Activated T-cell treated with anti-CD3 and anti-CD28 coated beads for 24 hours (primary cell): Measurements from ENCODE around the gene CBX2.
"Not testable (repeated sequence)": the region's sequence is repeated elsewhere in the genome, so short reads cannot be mapped to it uniquely, and the experiment has no call there.

Experiments used
- DNase-seq: peaks from one replicate; pipeline ENCODE4 v3.0.0-alpha.2; 2020; ENCODE audit warnings: low read depth

The CBX2 gene

DNA sequence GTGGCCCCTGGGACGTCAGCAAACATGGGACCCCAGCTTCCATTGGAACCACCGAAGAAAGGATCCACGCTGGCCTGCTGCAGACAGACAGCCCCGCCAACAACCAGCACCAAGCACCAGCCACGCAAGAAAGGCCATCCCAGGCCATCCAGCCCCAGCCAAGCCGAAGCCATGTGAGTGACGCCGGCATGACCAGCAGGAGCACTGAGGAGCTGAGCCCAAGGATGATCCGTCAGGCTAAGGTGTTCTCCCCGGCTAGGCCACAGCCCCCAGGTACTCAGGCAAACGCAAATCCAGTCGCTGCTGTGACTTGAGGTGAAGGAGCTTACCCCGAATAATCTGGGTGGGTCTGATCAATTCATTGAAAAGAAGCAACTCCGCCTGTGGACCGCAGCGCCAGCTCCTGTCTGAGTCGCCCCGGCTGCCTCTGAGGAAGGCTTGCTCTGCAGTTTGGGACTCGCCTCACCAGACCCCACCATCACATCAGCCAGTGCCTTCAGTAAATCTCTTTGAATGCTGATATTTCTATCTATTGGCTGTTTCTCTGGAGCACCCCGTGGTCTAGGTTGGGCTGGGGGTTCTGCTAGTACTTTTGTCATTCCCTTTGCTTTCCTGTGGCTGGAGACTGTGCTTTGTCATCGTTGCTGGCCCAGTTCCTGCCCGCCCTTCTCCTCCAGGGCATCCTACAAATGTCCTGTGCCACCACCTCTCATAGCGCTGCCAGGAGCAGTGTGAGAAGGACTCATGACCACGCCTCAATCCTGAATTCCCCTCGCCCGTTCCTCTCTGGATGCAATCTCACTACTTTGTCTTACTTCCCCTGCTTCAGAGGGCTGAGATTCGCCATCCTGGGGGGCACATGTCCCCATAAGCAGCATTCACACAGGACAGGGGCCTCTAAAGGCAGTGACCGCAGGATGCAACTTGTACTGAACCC lies 8.1 kb upstream of the CBX2 start:
- DNase-seq, result no peak

DNA sequence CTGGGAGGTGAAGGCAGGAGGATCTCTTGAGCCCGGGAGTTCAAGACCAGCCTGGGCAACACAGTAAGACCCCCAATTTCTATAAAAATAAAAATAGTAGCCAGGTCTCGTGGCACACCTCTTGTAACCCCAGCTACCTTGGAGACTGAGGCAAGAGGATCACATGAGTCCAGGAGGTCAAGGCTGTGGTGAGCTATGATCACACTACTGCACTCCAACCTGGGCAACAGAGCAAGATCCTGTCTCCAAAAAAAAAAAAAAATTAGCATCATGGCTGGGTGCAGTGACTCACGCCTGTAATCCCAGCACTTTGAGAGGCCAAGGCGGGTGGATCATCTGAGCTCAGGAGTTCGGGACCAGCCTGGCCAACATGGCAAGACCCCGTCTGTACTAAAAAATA lies 6.7 kb upstream of the CBX2 start:
- no peak for DNase-seq

DNA sequence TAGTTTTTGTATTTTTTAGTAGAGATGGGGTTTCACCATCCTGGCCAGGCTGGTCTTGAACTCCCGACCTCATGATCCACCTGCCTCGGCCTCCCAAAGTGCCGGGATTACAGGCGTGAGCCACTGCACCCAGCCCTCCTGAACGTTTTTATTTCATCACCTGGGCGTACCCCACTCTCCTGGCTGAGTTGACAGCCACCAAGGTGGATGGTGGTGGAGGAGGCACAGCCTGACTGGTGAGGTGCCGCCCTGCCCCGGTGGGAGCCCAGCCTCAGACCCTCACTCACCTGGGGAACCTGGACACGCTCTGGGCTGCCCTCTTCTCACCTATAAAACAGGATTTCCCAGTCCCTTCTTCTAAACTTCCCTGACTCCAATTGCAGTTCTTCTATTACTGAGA lies 5.2 kb upstream of the CBX2 start:
- DNase-seq, result not testable (repeated sequence)

DNA sequence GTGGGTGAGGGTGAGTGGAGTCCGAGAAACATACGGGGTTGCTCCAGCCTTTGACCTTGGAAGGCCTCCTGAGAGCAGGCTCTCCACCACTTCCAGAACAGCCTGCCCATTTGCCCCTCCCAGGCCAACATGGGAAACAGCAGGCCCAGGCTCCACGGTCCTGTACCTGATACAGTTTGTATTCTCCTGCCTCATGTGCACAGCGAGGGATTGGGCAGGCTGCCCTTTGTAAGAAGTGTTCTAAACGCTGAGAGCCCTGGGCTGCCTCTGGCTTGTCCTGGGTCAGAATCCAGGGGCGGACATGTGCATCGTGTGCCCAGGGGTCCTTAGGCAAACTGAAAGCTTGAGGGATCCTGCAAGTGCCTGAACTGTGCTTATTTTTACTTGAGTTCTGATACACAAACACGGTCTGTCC lies 3.4 kb upstream of the CBX2 start:
- no peak for DNase-seq

DNA sequence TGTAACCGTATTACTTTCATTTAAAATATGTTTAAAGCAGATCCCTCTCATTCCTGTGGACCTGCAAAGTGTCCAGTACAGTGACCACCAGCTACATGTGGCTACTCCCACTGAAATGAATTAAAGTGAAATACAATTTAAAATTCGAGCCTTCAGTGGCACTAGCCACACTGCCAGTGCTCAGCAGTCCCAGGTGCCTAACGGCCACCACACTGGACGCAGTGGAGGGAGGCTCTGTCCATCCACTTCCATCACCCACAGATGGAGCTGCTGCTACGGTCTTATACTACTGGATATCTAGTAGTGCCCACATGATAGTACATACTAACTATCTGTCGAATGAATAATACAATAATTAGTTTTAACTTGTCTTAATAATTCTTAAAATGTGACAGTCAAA lies 2.3 kb upstream of the CBX2 start:
- DNase-seq, result no peak

DNA sequence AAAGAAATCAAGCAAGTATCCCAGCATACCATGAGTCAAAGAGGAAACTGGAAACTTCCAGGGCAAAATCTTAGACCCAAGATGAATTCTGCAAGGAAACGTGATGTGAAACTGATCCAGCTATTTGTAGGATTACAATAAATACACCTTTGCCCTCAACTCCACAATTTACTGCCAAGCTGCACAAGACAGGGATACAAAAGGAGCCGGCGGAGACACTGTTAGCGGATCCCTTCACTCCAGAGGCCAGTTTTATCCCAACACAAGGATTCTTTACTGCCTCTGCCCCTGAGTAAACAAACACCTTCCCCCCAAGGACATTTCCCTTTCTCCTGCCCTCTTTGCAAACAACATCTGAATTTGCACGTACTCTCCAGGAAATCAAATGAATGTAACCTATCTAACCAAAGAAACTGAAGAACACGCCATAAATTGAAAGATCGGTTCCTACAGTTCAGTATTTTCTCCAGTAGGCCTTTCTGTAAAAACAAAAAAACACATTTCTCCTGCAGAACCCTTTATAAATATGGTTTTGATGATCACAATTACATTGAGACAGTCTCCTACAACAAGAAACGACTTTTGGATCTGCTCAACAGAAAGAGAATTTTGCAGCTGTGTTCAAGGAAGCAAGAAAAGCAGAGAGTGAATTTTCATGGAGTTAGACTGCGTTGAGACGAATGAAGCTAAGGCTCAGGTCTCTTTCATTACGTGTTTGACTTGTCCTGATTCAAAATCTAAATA lies 1.4 kb upstream of the CBX2 start:
- no peak for DNase-seq

DNA sequence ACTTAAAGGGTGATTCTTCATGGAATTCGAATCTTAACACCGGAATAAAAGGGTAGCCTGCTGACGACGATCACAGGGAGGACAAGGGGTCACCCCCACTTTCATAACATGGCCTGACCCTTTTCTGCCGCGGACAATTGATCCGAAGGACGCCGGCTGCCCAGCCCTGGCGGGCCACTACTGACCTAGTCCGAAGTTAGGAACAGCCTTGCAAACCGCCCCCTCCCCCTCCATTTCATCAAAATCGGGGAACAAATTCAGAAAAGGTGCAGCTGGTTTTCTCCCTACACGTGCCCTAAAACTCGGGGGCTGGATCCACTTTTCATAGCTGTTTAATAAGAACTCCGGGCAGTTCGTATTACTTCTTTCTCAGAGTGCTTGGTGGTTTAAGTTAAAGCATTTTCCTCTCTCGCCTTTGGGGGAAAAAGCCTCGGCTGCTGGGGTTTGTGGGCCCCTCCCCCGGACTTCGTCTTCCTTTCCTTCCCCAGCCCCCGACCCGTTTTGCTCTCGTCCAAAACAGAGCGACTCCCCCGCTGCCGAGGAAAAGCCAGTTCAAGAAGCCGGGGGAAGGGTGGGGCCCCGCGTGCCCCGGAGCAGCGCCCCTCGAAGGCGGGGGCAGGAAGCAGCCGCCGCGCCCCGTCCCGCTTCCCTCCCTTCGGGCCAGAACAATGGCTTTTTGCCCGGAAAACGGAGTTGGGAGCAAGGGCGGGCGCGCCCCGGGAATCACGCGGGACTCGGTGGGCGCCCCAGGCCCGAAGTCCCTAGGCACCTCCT lies 641 bp upstream of the CBX2 start:
- DNase-seq, result no peak

DNA sequence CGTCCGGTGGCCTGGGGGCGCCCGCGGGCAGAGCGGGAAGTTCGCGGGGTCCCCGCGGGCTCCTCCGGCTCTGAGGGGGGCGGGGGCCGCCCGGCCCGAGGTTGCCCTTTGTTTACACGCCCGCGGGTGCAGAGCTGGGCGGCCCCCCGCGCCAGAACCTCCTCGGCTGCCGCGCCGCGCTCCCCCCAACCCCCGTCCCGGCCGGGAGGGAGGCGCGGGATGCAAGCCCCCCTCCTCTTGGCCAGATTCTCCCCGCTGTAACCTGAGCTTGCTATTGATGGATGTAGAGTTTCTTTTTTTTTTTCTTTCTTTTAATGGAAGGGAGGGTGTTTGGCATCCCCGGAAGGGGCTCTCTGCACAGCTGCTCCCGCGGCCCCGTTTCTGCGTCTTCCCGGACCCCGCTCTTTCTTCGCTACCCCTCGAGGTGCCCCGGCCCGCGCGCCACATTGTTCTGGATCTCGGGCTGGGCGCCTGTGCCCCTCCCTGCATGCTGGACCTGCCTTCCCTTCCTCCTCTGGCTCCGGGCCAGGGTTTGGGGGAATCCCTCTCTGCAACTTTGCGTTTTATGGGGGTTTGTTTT lies 646 bp downstream of the CBX2 start:
- DNase-seq, result no peak

DNA sequence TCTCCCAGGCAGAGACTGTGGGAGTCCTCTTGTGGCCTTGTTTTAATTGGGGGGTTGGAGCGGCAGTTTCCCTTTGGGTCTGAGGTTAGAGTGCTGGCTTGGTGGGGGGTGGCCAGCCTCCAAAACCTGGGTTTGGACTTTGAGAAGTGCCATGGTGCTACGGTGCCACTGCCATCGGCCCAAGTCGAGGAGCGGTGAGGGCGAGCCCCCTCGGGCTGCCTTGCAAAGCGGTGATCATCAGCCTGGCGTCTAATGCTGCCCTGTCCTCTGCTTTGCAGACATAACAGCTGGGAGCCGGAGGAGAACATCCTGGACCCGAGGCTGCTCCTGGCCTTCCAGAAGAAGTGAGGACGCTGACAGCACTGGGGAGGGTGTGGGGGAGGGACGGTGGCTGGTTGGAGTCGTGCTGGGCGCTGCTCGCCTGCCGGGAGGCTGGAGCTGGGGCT lies 1.2 kb downstream of the CBX2 start:
- DNase-seq, result no peak

DNA sequence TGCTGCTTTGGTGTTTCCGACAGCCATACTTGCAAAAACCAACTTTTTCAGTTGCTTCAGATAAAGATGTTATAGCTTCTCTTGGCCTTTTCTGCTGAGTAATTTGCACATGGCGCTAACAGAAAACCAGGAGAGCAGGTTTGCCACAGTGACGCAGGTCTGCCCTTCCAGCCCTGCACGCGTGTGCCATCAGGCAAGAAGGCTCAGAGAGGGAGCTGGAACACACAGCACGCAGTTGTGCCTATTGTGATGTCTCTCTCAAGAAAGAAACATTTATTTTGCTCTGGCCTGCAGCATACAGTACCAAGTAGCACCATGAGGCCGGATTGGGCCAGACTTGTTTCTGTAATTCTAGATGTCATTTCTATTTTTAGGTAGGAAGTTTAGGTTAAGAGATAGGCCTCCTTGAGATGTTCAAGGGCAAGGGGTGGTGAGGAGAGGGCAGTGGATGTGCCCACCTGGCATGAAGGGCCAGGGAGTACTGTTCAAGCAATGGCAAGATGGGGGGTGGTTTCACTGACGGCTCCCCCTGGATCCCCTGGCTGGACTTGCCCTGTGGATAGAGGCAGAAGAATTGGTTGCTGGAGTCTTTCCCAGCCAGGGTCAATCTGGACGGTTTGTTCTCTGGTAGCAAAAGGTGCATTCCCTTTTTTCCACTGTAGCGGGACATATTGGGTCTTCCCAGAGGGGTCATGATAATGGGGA lies 1.9 kb downstream of the CBX2 start:
- no peak for DNase-seq

DNA sequence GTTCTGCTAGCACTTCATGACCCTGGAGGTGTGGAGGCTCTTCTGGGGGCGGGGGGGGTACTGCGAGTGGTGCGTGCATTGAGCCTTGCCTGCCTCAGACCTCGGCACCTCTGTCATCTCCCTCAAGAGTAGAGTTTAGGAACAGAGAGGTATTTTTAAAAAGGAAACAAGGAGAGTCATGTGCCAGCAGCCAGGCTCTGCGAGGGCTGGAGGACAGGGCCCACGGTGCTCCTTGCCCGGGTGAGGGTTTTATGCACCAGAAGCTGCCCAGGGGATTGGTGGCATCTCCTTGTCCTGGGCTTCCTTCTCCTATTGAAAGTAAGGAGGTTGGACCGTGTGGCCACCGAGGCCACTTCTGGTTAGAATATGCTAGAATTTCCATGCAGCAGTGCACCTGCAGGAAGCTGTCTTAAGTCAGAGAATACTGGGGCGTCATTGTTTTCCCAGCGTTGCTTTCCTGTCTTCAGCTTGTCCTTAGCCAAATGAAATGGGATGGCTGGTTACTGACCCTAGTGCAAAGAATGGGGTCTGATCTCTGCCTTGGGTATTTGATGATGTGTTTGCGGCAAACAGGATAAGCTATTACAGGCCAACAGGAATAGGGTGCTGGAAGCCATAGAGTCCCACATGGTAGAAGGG lies 3.2 kb downstream of the CBX2 start:
- no peak for DNase-seq

DNA sequence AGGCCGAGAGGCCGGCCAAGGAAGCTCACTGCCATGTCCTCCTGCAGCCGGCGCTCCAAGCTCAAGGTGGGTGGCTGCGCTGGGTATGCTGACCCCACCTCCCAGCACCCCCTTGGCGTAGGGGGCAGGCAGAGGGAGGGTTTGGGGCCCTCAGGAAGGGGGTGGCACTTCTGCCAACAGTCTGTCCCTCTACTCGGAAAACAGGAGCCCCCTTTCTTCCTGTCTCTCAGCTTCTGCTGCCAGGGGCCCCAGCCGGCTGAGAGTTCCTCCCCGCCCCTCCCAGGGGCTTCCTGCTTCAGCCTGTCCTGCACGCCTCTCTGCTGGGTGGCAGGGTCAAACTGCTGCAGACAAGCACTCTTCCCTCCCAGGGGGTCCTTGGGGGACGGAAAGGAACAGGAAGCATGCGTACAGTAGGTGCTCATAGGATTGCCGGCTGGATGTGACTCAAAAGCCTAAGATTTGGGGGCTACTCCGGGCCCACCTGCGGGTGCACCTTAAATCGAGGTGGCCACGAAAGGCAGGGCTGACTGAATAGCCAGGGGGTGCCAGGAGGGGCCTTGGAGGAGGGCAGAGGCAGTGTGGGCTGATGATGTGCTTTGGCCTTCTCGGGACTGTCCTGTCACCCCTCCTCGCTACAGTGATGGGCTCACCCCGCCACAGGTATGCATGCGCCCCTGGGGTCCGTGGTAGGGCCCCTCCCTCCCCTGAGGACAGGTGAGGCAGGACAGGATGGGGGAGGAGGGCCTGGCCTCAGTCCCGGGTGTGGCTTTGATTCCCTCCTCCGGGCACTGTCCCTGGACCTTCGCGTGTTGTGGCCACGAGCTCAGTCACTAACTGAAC lies 4.0 kb downstream of the CBX2 start:
- no peak for DNase-seq

DNA sequence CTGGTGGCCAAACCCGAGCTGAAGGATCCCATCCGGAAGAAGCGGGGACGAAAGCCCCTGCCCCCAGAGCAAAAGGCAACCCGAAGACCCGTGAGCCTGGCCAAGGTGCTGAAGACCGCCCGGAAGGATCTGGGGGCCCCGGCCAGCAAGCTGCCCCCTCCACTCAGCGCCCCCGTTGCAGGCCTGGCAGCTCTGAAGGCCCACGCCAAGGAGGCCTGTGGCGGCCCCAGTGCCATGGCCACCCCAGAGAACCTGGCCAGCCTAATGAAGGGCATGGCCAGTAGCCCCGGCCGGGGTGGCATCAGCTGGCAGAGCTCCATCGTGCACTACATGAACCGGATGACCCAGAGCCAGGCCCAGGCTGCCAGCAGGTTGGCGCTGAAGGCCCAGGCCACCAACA lies 5.9 kb downstream of the CBX2 start:
- no peak for DNase-seq

DNA sequence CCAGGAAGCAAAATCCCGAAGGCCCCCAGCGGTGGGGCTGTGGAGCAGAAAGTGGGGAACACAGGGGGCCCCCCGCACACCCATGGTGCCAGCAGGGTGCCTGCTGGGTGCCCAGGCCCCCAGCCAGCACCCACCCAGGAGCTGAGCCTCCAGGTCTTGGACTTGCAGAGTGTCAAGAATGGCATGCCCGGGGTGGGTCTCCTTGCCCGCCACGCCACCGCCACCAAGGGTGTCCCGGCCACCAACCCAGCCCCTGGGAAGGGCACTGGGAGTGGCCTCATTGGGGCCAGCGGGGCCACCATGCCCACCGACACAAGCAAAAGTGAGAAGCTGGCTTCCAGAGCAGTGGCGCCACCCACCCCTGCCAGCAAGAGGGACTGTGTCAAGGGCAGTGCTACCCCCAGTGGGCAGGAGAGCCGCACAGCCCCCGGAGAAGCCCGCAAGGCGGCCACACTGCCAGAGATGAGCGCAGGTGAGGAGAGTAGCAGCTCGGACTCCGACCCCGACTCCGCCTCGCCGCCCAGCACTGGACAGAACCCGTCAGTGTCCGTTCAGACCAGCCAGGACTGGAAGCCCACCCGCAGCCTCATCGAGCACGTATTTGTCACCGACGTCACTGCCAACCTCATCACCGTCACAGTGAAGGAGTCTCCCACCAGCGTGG lies 6.5 kb downstream of the CBX2 start:
- DNase-seq, result no peak

DNA sequence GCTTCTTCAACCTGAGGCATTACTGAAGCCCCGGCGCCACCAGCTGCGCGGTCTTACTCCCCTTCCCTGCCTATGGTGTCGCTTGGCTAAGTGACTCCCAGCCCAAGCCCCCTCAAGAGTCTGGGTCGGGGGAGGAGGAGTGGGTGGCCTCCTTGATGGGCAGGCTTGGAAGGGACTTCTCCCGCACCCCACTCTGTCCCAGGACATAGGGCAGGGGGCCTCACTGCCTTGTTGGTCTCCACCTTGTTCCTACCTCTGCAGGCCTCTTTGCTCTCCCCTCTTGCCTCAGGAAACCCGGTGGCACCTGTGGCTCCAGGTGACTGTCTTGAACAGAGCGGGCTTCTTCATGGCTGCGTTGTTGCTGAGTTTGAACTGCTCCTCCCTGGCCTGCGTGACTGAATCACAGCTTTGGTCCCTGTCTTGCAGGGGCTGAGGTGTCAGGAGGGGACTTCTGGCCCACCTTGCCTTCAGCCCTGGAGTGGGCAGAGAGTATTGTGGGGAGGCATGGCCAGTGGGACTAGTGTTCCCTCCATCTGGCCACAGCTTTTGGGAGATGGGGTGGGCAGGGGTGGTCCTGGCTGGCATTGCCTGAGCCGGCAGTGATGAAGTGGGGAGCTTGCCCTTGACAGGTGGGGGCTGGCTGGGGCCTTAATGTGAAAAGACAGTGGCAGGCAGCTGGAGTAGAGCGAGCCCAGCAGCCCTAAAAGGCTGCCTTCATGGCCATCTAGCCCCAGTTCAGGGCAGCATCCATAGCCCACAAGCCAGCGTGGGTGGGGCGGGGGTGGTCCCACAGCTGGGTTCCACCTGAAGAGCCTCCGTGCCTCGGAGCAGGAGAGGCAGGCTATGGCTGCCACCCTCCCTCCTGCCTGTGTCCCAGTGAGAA lies 7.3 kb downstream of the CBX2 start:
- DNase-seq, result no peak

DNA sequence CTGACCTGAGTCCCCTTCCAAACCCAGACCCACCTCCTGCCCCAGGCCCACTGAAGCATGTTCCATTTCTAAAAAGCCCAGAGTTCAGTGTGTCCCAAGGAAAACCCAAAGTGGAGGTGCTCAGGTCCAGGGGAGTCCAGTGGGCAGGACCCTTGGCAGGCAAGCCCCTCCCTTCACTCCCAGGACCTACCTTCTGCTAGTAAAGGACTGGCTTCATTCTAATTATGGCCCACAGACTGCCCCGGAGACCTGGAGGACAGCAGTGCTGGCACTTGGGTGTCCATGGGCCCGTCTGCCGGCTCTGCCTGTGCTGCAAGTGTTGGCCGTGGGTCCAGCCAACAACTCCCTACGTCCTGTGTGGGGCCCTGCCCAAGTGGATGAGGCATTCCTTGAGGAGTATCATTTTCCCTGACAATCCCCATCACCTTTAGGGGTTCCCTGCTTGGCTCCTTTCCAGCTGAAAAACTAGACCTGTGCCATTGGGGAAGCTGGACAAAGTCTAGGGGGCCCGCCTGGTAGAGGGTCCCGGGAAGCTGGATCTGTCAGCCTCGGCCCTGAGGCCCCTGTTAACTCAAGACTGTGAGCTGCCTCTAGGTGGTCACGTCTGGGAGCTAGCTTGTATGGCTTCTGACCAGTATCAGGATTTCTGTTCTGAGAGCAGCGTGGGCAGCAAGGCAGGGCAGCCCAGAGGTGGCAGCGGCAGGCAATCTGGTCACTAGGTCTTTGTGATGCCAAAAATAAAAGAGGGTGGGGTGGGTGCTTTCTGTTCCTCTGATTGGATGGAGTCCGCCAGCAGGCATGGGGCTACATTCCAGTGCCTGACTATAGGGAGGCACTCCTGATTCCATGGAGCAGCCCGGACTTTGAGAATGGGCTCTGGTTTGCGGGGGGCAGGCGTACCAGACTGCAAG lies 8.2 kb downstream of the CBX2 start:
- DNase-seq, result no peak

DNA sequence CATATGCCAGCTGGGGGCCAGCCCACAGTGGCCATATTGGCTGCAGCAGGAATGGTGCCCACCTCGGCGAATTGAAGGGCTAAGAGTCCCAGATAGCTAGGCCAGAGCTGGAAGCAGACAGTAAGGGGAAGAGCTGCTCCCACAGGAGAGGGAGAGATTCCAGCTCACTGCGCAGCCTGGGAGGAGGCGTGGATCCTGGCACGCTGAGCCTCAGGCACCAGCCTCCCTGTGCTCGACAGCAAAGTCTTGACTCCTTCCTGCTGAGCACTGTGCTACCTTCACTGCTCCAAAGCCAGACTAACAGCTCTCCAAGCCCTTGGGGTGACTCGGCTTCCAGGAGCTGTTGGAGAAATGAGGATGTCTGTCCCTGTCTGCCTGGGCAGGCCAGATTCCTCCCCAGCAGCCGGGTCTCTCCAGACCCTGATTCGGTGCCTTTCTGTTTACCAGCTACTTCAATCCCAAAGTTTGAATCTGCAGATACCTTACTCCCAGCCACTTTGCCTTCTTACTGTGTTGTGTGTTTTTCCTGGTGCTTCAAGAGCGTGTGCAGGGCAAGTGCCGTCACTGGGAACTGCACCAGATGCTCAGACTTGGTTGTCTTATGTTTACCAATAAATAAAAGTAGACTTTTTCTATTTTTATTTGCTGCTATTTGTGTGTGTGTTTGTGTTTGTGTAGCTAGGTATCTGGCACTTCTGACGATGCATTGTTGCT lies 9.1 kb downstream of the CBX2 start:
- DNase-seq, result no peak
